GM21723 (cell line): ENCODE results near the gene ERC2.

Experiments used
- ATAC-seq: cut with Tn5 transposase; IDR thresholded peaks from one replicate; pipeline ENCODE4 v1.9.1; 2021; ENCODE audit warnings: mild to moderate bottlenecking, moderate library complexity; ENCODE audit not compliant: unreplicated experiment

ERC2 gene

GRCh38 chr3:55946574-55947160 is 521.6 kb downstream of the ERC2 start:
- no peak for ATAC-seq

DNA sequence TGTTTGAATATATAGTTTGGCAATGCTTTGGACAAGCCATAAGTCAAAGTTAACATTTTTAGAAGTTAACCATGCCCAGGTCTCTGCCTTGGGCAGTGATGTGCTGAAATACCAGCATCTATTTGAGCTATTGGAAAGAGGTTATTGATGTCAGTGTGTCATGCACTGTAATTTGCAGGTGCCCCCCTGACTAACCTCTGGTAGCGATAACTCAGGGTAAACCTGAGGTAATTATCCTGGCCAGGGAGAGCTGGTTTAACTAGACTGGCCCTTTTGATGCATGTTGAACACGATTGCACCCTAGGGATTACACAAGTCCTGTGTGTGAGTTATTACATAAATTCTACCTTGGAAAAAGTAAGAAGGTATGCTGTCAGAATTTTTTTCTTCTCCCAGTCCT is 525.4 kb downstream of the ERC2 start:
- no peak for ATAC-seq

DNA sequence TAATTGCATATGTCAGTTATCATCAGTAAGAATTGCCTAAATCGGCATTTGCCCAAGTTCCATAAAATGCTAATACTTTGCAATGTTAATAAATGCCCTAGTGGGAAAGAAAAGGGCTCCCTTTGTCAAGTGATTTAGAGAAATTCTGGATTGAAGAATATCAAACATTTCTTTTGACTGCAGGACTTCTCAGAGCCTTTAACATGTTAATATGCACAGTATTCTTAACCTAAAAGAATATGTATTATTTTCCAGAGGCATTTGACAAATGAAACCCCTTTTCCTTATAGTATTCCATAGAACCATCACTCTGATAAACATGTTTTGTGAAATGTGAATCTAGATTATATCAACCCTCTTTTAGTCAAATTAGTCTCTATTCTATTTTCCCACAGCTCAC is 529.0 kb downstream of the ERC2 start:
- no peak for ATAC-seq

DNA sequence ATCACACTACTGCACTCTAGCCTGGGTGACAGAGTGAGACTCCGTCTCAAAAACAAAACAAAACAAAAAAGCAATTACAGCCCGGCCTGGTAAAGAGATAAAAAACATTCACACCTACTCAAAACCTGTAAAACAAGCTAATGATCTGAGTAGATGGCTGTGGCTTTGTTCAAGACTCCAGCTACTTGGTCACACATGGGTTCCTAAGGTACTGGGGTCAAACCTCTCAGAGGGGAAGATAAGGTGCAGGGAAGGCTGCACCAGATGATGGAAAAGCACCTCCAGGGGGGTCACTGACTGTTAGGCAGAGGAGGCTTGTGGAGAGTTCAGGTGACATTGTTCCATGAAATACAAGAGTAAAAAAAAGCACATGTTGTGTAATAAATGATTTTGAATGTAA is 531.0 kb downstream of the ERC2 start:
- ATAC-seq: no peak

- ATAC-seq: no peak
These were observed 531.7 kb downstream of the ERC2 start for GRCh38 chr3:55936549-55937052.

DNA sequence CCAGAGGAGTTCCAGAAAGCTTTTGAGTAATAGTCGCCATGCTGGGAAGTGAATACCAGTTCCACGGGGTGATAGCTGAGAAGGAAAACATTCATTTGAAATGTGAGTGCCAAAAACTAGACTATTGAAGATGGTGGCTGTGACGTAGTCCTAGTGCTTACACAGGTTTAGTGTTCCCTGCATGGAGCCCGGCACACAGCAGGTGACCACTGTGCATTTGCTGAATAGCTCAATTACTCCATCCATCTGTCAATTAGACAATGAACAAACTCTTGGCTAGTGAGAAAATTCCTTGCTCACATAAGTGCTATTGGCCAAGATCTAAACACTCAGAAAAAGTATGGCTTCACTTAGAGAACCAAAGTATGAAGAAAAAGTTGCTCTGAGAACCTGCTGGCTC is 533.0 kb downstream of the ERC2 start:
- no peak for ATAC-seq

DNA sequence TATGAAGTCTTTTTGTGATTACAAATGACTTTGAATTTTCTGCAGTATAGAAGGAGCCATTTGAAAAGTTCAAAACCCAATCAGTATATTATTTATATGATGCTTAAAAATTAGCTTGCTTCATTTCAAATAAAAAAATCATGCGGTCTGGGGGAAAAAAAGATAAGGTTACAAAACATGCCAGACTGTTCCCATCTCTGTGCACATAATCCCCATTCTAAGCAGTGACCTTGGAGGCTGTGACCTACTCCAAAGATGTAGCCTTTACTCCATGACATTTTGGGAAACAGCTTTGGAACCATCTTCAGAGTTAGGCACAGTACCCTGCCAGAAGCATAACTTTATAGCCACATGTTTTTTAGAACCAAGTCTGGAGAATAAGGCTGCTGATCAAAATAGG is 533.5 kb downstream of the ERC2 start:
- ATAC-seq: no peak

- no peak for ATAC-seq
These were observed 539.0 kb downstream of the ERC2 start for GRCh38 chr3:55929154-55929869.

GRCh38 chr3:55923626-55924025 is 544.6 kb downstream of the ERC2 start:
- no peak for ATAC-seq

DNA sequence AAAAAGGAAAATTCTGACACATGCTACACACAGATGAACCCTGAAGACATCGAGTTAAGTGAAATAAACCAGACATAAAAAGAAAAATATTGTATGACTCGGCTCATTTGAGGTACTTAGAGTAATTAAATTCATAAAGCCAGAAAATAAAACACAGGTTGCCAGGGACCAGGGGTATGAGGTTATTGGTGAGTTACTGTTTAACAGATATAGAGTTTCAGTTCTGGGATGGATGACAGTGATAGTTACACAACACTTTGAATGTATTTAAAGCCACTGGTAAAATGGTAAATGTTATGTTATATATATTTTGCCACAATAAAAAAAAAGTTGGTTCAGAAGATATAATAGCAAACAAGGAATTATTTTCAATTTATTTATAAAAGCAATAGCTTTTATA is 545.1 kb downstream of the ERC2 start:
- ATAC-seq: no peak

GRCh38 chr3:55912880-55913279 is 555.4 kb downstream of the ERC2 start:
- ATAC-seq: no peak

DNA sequence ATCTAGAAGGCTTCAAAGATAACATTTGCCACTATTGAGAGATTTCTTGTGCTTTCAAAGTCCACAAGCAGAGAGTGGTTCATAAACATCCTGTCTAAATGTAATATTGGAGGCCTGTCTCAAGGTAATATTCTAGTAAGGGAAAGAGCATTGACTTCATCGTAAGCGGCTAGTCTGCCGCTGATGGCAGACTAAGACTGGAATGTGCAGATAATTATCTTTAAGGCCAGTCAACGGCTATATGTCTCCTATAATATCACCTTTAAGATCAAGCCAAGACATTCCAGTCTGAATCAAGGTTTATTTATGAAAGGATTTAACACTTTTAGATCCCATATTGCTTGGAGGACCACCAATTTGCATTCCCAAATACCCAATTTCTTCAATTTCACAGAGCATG is 557.0 kb downstream of the ERC2 start:
- ATAC-seq: no peak

DNA sequence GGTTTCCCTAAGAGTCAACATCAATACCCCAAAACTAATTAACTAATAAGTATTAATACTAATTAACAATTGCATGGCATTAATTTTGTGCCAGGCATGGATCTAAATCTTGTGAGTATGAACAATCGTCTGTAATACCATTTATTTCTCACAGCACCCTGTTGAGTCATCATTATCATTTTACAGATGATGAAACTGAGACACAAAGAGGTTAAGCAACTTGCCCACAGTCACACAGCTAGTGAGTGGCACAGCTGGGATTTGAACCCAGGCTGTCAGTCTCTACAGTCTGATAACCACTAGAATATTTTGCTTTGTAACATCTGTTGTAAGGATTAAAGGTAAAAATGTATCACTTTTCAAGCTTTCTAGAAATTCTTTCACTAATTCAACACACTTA is 557.7 kb downstream of the ERC2 start:
- ATAC-seq: no peak

GRCh38 chr3:55909373-55909772 is 558.9 kb downstream of the ERC2 start:
- ATAC-seq: no peak

GRCh38 chr3:55907616-55908015 is 560.7 kb downstream of the ERC2 start:
- no peak for ATAC-seq

DNA sequence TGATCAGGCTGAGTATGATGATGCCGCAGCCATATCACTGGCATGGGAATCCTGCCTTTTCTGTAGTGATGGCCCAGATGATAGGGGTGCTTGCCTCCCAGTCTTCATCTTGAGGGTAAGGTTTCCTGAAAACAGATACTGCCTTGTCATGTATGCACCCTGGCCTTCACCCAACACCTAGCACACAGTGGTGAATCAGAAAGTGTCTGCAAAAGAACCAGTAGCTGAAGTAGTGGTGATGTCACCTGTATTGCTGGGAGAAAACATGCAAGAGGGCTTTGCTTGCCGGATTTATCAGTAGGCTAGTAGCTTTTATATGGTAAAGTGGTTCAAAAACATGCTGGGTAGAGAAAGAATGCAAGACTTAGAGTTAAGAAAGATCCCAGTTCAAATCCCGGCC is 561.4 kb downstream of the ERC2 start:
- ATAC-seq: no peak

- ATAC-seq: no peak
These were observed 563.6 kb downstream of the ERC2 start for GRCh38 chr3:55904716-55905115.

DNA sequence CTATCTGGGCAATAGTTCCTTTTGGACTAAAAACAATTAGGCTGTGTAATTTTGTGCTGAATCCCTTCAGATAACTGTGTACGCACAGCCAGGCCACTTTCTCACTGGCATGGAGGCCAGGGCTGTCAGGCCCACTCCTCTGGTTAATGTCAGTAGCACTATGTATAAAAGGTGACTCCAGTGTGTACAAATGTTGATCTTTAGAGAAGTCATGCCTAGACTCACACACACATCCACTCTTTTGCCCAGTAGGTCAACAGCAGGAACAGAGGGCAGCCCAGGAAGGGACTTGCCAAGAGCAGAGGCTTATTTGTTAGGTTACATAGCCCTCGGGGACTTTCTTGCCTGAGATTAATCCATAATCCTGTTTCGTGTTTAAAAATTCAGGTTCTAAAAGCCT is 564.6 kb downstream of the ERC2 start:
- no peak for ATAC-seq

- no peak for ATAC-seq
These were observed 565.9 kb downstream of the ERC2 start for GRCh38 chr3:55902221-55902900.

- no peak for ATAC-seq
These were observed 568.4 kb downstream of the ERC2 start for GRCh38 chr3:55899887-55900286.

DNA sequence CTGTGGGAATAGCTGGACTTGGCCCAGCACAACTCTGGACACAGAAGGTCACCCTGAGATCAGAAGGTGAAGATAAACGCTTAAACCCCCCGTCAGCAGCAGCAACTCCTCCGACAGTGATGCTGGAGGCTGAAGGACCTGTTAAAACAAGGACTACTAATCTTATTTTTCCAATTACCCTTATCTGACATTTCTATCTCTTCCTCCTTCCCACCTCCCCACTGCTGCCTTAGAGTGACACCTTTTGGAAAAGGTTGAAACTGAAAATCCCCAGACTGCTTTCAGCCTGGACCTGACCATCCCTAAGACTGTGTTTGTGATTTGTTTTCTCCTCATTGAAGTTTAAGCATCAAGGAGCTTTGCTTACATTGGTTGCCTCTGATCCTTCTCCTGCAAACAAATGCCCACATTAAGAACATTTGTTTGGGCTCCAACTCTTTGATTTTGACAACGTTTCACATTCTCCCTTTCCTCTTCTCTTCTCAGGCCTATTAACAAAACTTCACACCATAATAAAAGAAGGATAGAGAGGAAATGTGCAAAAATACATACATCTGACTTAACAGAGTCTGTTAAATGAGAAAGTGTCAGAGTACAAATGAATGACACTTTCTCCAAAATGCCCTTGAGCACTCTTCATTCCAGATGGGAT is 570.6 kb downstream of the ERC2 start:
- no peak for ATAC-seq
